ENCODE measurements around the gene PTPN18. TPM values are rescaled to one million over a fixed set of nuclear protein-coding genes. Genes with fewer than 3 reads are reported as not detected.

Gene PTPN18
- total and polyA plus RNA-seq, 2 of the 4 experiments (the other 2 are of a cell fraction): 9.7 to 15.5 TPM

Small RNAs within 50 kb of the gene (microRNA-seq; reads per million reads assigned to microRNA genes)
- gene AC132479.1 (ENCODE audit: insufficient read depth, insufficient read length): not detected

Small RNAs within 50 kb of the gene (small RNA-seq; reads per million reads assigned to genes)
- 0 reads per million in 5 experiments for gene AC132479.1

Other genes with a start within 250 kb of the PTPN18 start
- gene POTEF, start 226.8 kb upstream of the PTPN18 start, total RNA-seq (2012; rRNA removed): not detected in 2 replicates
- gene POTEF, start 226.8 kb upstream of the PTPN18 start, polyA plus RNA-seq (2012; rRNA removed): not detected in 2 replicates
- 3.6 and 3.9 TPM in 2 replicates for gene CCDC74B, start 210.9 kb upstream of the PTPN18 start, total RNA-seq (2012; rRNA removed)
- gene CCDC74B, start 210.9 kb upstream of the PTPN18 start, polyA plus RNA-seq (2012; rRNA removed): 8.4 and 9.6 TPM in 2 replicates
- gene SMPD4, start 174.5 kb upstream of the PTPN18 start, total RNA-seq (2012; rRNA removed): 8.6 and 10.6 TPM in 2 replicates
- gene SMPD4, start 174.5 kb upstream of the PTPN18 start, polyA plus RNA-seq (2012; rRNA removed): 63.0 and 80.4 TPM in 2 replicates
- gene MZT2B, start 173.8 kb upstream of the PTPN18 start, total RNA-seq (2012; rRNA removed): 24.9 and 29.2 TPM in 2 replicates
- gene MZT2B, start 173.8 kb upstream of the PTPN18 start, polyA plus RNA-seq (2012; rRNA removed): 115 and 227 TPM in 2 replicates
- gene TUBA3E, start 157.6 kb upstream of the PTPN18 start, total RNA-seq (2012; rRNA removed): not detected in 2 replicates
- not detected in 2 replicates for gene TUBA3E, start 157.6 kb upstream of the PTPN18 start, polyA plus RNA-seq (2012; rRNA removed)
- gene IMP4, start 13.2 kb upstream of the PTPN18 start, total RNA-seq (2012; rRNA removed): 127 and 154 TPM in 2 replicates
- 169 and 187 TPM in 2 replicates for gene IMP4, start 13.2 kb upstream of the PTPN18 start, polyA plus RNA-seq (2012; rRNA removed)
- gene POTEI, start 153.3 kb downstream of the PTPN18 start, total RNA-seq (2012; rRNA removed): not detected in 2 replicates
- not detected in 2 replicates for gene POTEI, start 153.3 kb downstream of the PTPN18 start, polyA plus RNA-seq (2012; rRNA removed)
- gene CFC1B, start 165.2 kb downstream of the PTPN18 start, total RNA-seq (2012; rRNA removed): not detected in 2 replicates
- gene CFC1B, start 165.2 kb downstream of the PTPN18 start, polyA plus RNA-seq (2012; rRNA removed): not detected in 2 replicates
- gene CFC1, start 243.5 kb downstream of the PTPN18 start, total RNA-seq (2012; rRNA removed): not detected in 2 replicates
- gene CFC1, start 243.5 kb downstream of the PTPN18 start, polyA plus RNA-seq (2012; rRNA removed): not detected in 2 replicates

Data from IMR-90 (cell line).